Measurements from ENCODE around the gene INTS3.
A peak's percentile ranks its signal among the peaks of the same experiment; 100 is the strongest.

Gene INTS3

GRCh38 chr1:153790966-153791647 lies 63.3 kb downstream of the INTS3 start:
- intact Hi-C loops (cut with DNase I) = no loop called here
- peak in 1 of 10 donors; percentile 74 for DNase-seq

- DNase-seq = peak in 5 of 10 donors; percentile 57 to 91 (median 89)
- intact Hi-C loops (cut with DNase I) = no loop called here
These were observed 63.9 kb downstream of the INTS3 start for GRCh38 chr1:153791648-153792253.

GRCh38 chr1:153792631-153793041 lies 64.8 kb downstream of the INTS3 start:
- intact Hi-C loops (cut with DNase I) = no loop called here
- peak in 1 of 10 donors; percentile 73 for DNase-seq

- intact Hi-C loops (cut with DNase I) = no loop called here
- DNase-seq = peak in 1 of 10 donors; percentile 72
These were observed 65.6 kb downstream of the INTS3 start for GRCh38 chr1:153793261-153793972.

- peak in 1 of 10 donors; percentile 46 for DNase-seq
- intact Hi-C loops (cut with DNase I) = no loop called here
These were observed 66.2 kb downstream of the INTS3 start for GRCh38 chr1:153793973-153794615.

- intact Hi-C loops (cut with DNase I) = no loop called here
- DNase-seq = peak in 1 of 10 donors; percentile 77
These were observed 66.9 kb downstream of the INTS3 start for GRCh38 chr1:153794624-153795329.

GRCh38 chr1:153795330-153795837 lies 67.5 kb downstream of the INTS3 start:
- intact Hi-C loops (cut with DNase I) = no loop called here
- DNase-seq = peak in 1 of 10 donors; percentile 78

- intact Hi-C loops (cut with DNase I) = loop anchor here (2.0 kb wide), 1 partner anchor 151 kb away; the partner anchor contains the start of gene DENND4B
- peak in 1 of 10 donors; percentile 66 for DNase-seq
These were observed 68.3 kb downstream of the INTS3 start for GRCh38 chr1:153795934-153796785.

GRCh38 chr1:153796786-153797659 lies 69.2 kb downstream of the INTS3 start:
- peak in 7 of 10 donors; percentile 68 to 89 (median 75) for DNase-seq
- intact Hi-C loops (cut with DNase I) = loop anchor here (1.0 to 2.0 kb wide), 2 partner anchors 150 to 189 kb away; partner anchors contain the start of genes DENND4B and RAB13

- intact Hi-C loops (cut with DNase I) = no loop called here
- peak in 1 of 10 donors; percentile 26 for DNase-seq
These were observed 70.6 kb downstream of the INTS3 start for GRCh38 chr1:153798468-153798780.

- intact Hi-C loops (cut with DNase I) = no loop called here
These were observed 71.2 kb downstream of the INTS3 start for GRCh38 chr1:153799016-153799415.

GRCh38 chr1:153799566-153800465 lies 72.0 kb downstream of the INTS3 start:
- intact Hi-C loops (cut with DNase I) = no loop called here
- DNase-seq = peak in 1 of 10 donors; percentile 73

More at GRCh38 chr1:153799016-153799415, 71.2 kb downstream of the INTS3 start:
- DNase-seq = peak in 1 of 10 donors; percentile 52

GRCh38 chr1:153800516-153800915 lies 72.7 kb downstream of the INTS3 start:
- intact Hi-C loops (cut with DNase I) = no loop called here
- peak in 1 of 10 donors; percentile 75 for DNase-seq

- intact Hi-C loops (cut with DNase I) = no loop called here
- peak in 1 of 10 donors; percentile 75 for DNase-seq
These were observed 73.3 kb downstream of the INTS3 start for GRCh38 chr1:153801028-153801625.

GRCh38 chr1:153801786-153802697 lies 74.2 kb downstream of the INTS3 start:
- DNase-seq = peak in 1 of 10 donors; percentile 66
- intact Hi-C loops (cut with DNase I) = no loop called here
